OCI-LY7 (cell line): ENCODE results near the gene BFSP2. TPM values are rescaled to one million over a fixed set of nuclear protein-coding genes. Genes with fewer than 3 reads are reported as not detected.

Experiments
- BruUV-seq: library from RNA; stranded (reverse); fragments of 400-500 nt; replicated peaks from 2 replicates; lab custom pipeline; 2021; lab: Mats Ljungman, UMichigan
- CTCF ChIA-PET: fragments of 300-600 bp; sonication (Branson Sonifier 250); formaldehyde crosslinking; loops from one replicate; lab custom pipeline; 2022; ENCODE audit warnings: antibody characterized with exemption; ENCODE audit not compliant: unreplicated experiment; lab: Charles Lee
- POLR2A ChIA-PET: fragments of 300-600 bp; sonication (Branson Sonifier 250); formaldehyde crosslinking; loops from one replicate; lab custom pipeline; 2022; ENCODE audit warnings: antibody characterized with exemption; lab: Charles Lee
- DNase-seq: peaks from one replicate; pipeline ENCODE4 v3.0.0-alpha.2; 2015; ENCODE audit warnings: low spot score
- H2AFZ ChIP-seq: fragments of 200-600 bp; sonication (generic), shearing (Covaris generic); 2 replicates; pipeline ENCODE4 v1.6.1; 2014; ENCODE audit warnings: mild to moderate bottlenecking, antibody characterized with exemption, low read length, moderate library complexity
- H3K27ac ChIP-seq: fragments of 200-600 bp; sonication (generic); 2 replicates; pipeline ENCODE4 v1.5.1; 2014; ENCODE audit warnings: mixed run types, low read depth, mild to moderate bottlenecking, moderate library complexity, low read length, inconsistent platforms; ENCODE audit not compliant: poor library complexity, severe bottlenecking
- H3K36me3 ChIP-seq: fragments of 200-600 bp; sonication (generic); 2 replicates; pipeline ENCODE4 v1.6.1; 2014; ENCODE audit warnings: mild to moderate bottlenecking, antibody characterized with exemption, low read length, moderate library complexity, mixed read lengths; ENCODE audit not compliant: insufficient read depth
- H3K4me1 ChIP-seq: fragments of 200-600 bp; sonication (generic); 2 replicates; pipeline ENCODE4 v1.5.1; 2014; ENCODE audit warnings: mild to moderate bottlenecking, low read length; ENCODE audit not compliant: insufficient read depth, poor library complexity, severe bottlenecking
- H3K4me2 ChIP-seq: fragments of 200-600 bp; sonication (generic); 2 replicates; pipeline ENCODE4 v1.6.1; 2014; ENCODE audit warnings: mild to moderate bottlenecking, low read length
- H3K4me3 ChIP-seq: fragments of 200-600 bp; sonication (generic); 2 replicates; pipeline ENCODE4 v1.5.1; 2014; ENCODE audit warnings: mild to moderate bottlenecking, low read depth, low read length; ENCODE audit not compliant: poor library complexity, severe bottlenecking
- H3K79me2 ChIP-seq: fragments of 200-600 bp; sonication (generic); 2 replicates; pipeline ENCODE4 v1.6.1; 2016; ENCODE audit warnings: low read depth, mild to moderate bottlenecking, low read length, moderate library complexity, mixed read lengths; ENCODE audit not compliant: insufficient read depth
- H3K9me2 ChIP-seq: fragments of 200-600 bp; sonication (generic); 2 replicates; pipeline ENCODE4 v1.6.1; 2016; ENCODE audit warnings: mild to moderate bottlenecking, low read length, mixed read lengths; ENCODE audit not compliant: insufficient read depth
- H3K9me3 ChIP-seq: fragments of 200-600 bp; sonication (generic); 2 replicates; pipeline ENCODE4 v1.6.1; 2014; ENCODE audit warnings: mild to moderate bottlenecking, mixed run types, low read length, mixed read lengths
- H4K20me1 ChIP-seq: fragments of 200-600 bp; sonication (generic); 2 replicates; pipeline ENCODE4 v1.6.1; 2014; ENCODE audit warnings: mild to moderate bottlenecking, antibody characterized with exemption, low read length, moderate library complexity, mixed read lengths; ENCODE audit not compliant: insufficient read depth
- CTCF ChIP-seq: fragments of 200-600 bp; sonication (generic); conservative IDR thresholded peaks from 2 replicates; pipeline ENCODE4 v1.5.1; 2014; ENCODE audit warnings: mild to moderate bottlenecking, antibody characterized with exemption, low read length, moderate library complexity, mixed read lengths
- EZH2phosphoT487 ChIP-seq: fragments of 200-600 bp; sonication (generic); IDR thresholded peaks from 2 replicates; pipeline ENCODE4 v1.6.1; 2018; ENCODE audit warnings: low read depth, borderline replicate concordance, mild to moderate bottlenecking, mixed run types, antibody characterized with exemption, low read length, moderate library complexity, mixed read lengths
- intact Hi-C: fragments of 100-400 bp; cut with micrococcal nuclease; formaldehyde crosslinking; loops from one replicate; pipeline ENCODE4 v1.10.0; 2022; ENCODE audit not compliant: unreplicated experiment
- total RNA-seq, 2 experiments: library from RNA; depleted of rRNA in 1 of 2; stranded (reverse); fragments of >200 nt in 1 of 2; shearing (Covaris generic) in 1 of 2; gene quantifications; 2 replicates each; pipeline ENCODE4 v1.2.3, GENCODE V29; 2014 to 2022

BFSP2 gene
- total RNA-seq, 2 experiments from 2014 or later: 11.7 to 25.1 TPM

DNA sequence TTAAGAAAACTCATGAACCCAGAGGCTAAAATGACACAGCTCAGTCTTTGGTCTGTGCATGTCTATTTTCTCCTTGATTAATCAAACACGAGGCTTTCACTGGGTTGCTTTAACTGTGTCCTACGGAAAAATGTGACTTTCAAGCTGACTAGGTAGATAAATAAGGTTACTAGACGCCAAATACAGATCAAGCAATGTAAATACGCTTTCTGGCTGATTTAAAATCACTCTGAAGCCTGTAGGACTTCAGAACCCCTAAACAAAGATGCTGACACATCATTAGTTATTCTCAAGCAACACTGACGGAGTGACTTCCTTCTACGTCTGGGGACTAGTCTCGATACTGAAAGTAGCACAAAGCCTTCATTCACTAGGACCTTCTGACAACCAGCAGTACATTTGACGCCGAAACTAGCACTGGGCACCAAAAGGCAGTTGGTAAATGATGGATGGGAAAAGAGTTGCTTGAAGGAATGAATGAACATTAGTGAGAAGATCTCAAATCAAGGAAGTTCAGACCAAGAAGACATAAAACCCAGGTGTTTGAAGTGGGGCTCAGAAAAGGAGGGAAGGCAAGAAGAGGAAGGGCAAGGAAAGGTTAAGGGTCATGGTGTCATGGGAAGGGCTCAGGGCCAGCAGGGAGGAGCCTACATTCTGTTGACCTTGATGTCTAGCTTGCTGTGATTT, 106.5 kb downstream of the BFSP2 start:
- Histone ChIP-seq H3K4me3 (peak overlapping the region; percentile 33), H3K9me2 (peaks cover 4% of the 10 kb centered on the region; the same call in 1 of the 2 replicates), H3K4me2 (peak overlapping the region; percentile 63), H4K20me1 (no peaks in the 10 kb centered on the region), H2AFZ (peak overlapping the region; percentile 85), H3K79me2 (no peaks in the 10 kb centered on the region), H3K36me3 (no peaks in the 10 kb centered on the region), H3K4me1 (peaks cover 24% of the 10 kb centered on the region), H3K27ac (peak overlapping the region; percentile 32), H3K9me3 (no peaks in the 10 kb centered on the region)
- no TSS peak for BruUV-seq
- DNase-seq: peak; percentile 77
- TF ChIP-seq CTCF: no peak
- TF ChIP-seq EZH2phosphoT487: no peak
- POLR2A ChIA-PET: interaction anchor here (0.8 to 3.8 kb wide), 6 partner anchors 11 to 29 kb away, joined by 3 to 14 read pairs (median 6); no protein-coding TSS in a partner anchor
- CTCF ChIA-PET: no interaction called here
- intact Hi-C loops: loop anchor here (5.0 kb wide), 1 partner anchor 51 kb away; no protein-coding TSS in a partner anchor

DNA sequence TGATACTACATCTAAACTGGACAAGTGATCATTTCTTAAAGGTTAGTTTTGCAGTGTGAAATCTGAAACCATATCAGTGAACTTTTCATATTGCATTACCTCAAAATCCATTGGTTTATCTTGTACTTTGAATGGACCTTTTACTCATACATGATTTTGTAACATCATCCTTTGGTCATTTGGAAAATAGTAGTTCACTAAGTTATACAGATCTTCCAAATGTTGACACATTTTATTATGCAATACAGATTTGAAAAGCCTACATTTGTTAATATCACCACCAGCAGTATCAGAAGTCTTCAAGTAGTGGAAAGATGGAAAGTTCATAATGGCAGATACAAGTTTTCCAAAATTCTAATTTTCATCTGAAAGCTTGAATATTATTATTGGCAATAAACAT, 109.6 kb downstream of the BFSP2 start:
- CTCF ChIA-PET: no interaction called here
- no peak overlapping the region for H3K4me3 ChIP-seq
- DNase-seq: no peak
- TF ChIP-seq CTCF: no peak
- no peak for TF ChIP-seq EZH2phosphoT487
- H4K20me1 ChIP-seq: no peaks in the 10 kb centered on the region
- H3K4me2 ChIP-seq: no peak overlapping the region
- H3K9me3 ChIP-seq: no peaks in the 10 kb centered on the region
- no TSS peak for BruUV-seq
- intact Hi-C loops: loop anchor here (5.0 kb wide), 1 partner anchor 48 kb away; no protein-coding TSS in a partner anchor
- H3K27ac ChIP-seq: no peak overlapping the region
- H3K4me1 ChIP-seq: peaks cover 24% of the 10 kb centered on the region
- POLR2A ChIA-PET: interaction anchor here (0.7 kb wide), 2 partner anchors 10 to 20 kb away, joined by 3 to 4 read pairs; no protein-coding TSS in a partner anchor
- H3K36me3 ChIP-seq: no peaks in the 10 kb centered on the region
- H3K9me2 ChIP-seq: peaks cover 4% of the 10 kb centered on the region; the same call in 1 of the 2 replicates
- H3K79me2 ChIP-seq: no peaks in the 10 kb centered on the region
- no peak overlapping the region for H2AFZ ChIP-seq
